SKM-1 (cell line): ENCODE results near the gene PARVB.

Source experiments
- DNase-seq: peaks from one replicate; lab custom pipeline; 2025; ENCODE audit not compliant: unreplicated experiment; lab: John Stamatoyannopoulos, UW

The PARVB gene

GRCh38 chr22:44194569-44194968 is 170.5 kb downstream of the PARVB start:
- DNase-seq, result no peak

- no peak for DNase-seq
Measured at GRCh38 chr22:44195189-44195871, 171.2 kb downstream of the PARVB start.

- no peak for DNase-seq
Measured at GRCh38 chr22:44196241-44196640, 172.1 kb downstream of the PARVB start.

- DNase-seq, result no peak
Measured at GRCh38 chr22:44196731-44197131, 172.6 kb downstream of the PARVB start.

- no peak for DNase-seq
Measured at GRCh38 chr22:44197271-44197670, 173.2 kb downstream of the PARVB start.

- no peak for DNase-seq
Measured at GRCh38 chr22:44199164-44199563, 175.1 kb downstream of the PARVB start.

- no peak for DNase-seq
Measured at GRCh38 chr22:44199866-44200265, 175.8 kb downstream of the PARVB start.

GRCh38 chr22:44200451-44200850 is 176.3 kb downstream of the PARVB start:
- DNase-seq, result no peak

GRCh38 chr22:44200855-44201550 is 176.9 kb downstream of the PARVB start:
- DNase-seq, result no peak

- no peak for DNase-seq
Measured at GRCh38 chr22:44201665-44202064, 177.6 kb downstream of the PARVB start.

GRCh38 chr22:44202261-44202789 is 178.2 kb downstream of the PARVB start:
- no peak for DNase-seq

GRCh38 chr22:44203203-44203602 is 179.1 kb downstream of the PARVB start:
- DNase-seq, result no peak

- no peak for DNase-seq
Measured at GRCh38 chr22:44204739-44205515, 180.8 kb downstream of the PARVB start.

- no peak for DNase-seq
Measured at GRCh38 chr22:44205516-44206329, 181.6 kb downstream of the PARVB start.

- no peak for DNase-seq
Measured at GRCh38 chr22:44206330-44206645, 182.2 kb downstream of the PARVB start.

GRCh38 chr22:44206696-44207095 is 182.6 kb downstream of the PARVB start:
- no peak for DNase-seq

GRCh38 chr22:44207173-44207980 is 183.3 kb downstream of the PARVB start:
- no peak for DNase-seq

- no peak for DNase-seq
Measured at GRCh38 chr22:44207981-44208317, 183.8 kb downstream of the PARVB start.

GRCh38 chr22:44209343-44209742 is 185.2 kb downstream of the PARVB start:
- DNase-seq, result no peak

- DNase-seq, result no peak
Measured at GRCh38 chr22:44210722-44211121, 186.6 kb downstream of the PARVB start.
